Measurements from ENCODE around the gene ATP1B3. TPM values are rescaled to one million over a fixed set of nuclear protein-coding genes. Genes with fewer than 3 reads are reported as not detected.

Gene ATP1B3
- total and polyA plus RNA-seq, 12 donors: 21.7 to 118 (median 39.5) TPM

GRCh38 chr3:141900343-141900742, 23.9 kb downstream of the ATP1B3 start:
- Histone ChIP-seq H3K4me1 (peaks cover 0 to 3% (median 0%) of the 10 kb centered on the region in 9 donors), H3K36me3 (peaks cover 0 to 28% (median 0%) of the 10 kb centered on the region in 9 donors), H3K27ac (no peak overlapping the region), H3K9me3 (peaks cover 0 to 11% (median 0%) of the 10 kb centered on the region in 11 donors), H3K27me3 (no peaks in the 10 kb centered on the region), H3K4me3 (no peak overlapping the region)
- TF ChIP-seq, protein P1, sequence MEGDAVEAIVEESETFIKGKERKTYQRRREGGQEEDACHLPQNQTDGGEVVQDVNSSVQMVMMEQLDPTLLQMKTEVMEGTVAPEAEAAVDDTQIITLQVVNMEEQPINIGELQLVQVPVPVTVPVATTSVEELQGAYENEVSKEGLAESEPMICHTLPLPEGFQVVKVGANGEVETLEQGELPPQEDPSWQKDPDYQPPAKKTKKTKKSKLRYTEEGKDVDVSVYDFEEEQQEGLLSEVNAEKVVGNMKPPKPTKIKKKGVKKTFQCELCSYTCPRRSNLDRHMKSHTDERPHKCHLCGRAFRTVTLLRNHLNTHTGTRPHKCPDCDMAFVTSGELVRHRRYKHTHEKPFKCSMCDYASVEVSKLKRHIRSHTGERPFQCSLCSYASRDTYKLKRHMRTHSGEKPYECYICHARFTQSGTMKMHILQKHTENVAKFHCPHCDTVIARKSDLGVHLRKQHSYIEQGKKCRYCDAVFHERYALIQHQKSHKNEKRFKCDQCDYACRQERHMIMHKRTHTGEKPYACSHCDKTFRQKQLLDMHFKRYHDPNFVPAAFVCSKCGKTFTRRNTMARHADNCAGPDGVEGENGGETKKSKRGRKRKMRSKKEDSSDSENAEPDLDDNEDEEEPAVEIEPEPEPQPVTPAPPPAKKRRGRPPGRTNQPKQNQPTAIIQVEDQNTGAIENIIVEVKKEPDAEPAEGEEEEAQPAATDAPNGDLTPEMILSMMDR (IDR thresholded peaks at IDR 0.05): no peak
- DNase-seq (no peak), ATAC-seq (no peak)
- intact Hi-C loops (cut with DNase I): no loop called here
- 97 to 99% methylated on average over 3 of the region's 3 CpGs for WGBS, 2 donors

- ATAC-seq (no peak), DNase-seq (no peak)
- Histone ChIP-seq H3K36me3 (peaks cover 0 to 41% (median 4%) of the 10 kb centered on the region in 9 donors), H3K27me3 (no peaks in the 10 kb centered on the region), H3K4me3 (no peak overlapping the region), H3K4me1 (peaks cover 0 to 3% (median 0%) of the 10 kb centered on the region in 9 donors), H3K9me3 (peaks cover 0 to 11% (median 0%) of the 10 kb centered on the region in 11 donors), H3K27ac (no peak overlapping the region)
- 82 to 89% methylated on average over 2 of the region's 2 CpGs for WGBS, 2 donors
- intact Hi-C loops (cut with DNase I): no loop called here
- TF ChIP-seq, protein P1 (IDR thresholded peaks at IDR 0.05): no peak
Measured at GRCh38 chr3:141901914-141902313, 25.5 kb downstream of the ATP1B3 start.

- ATAC-seq: no peak
- no peak overlapping the region for H3K27ac ChIP-seq
- TF ChIP-seq, protein P1 (IDR thresholded peaks at IDR 0.05): no peak
- 81 to 91% methylated on average over 4 of the region's 4 CpGs for WGBS, 2 donors
- peaks cover 0 to 3% (median 0%) of the 10 kb centered on the region in 9 donors for H3K4me1 ChIP-seq
- peaks cover 0 to 60% (median 8%) of the 10 kb centered on the region in 9 donors for H3K36me3 ChIP-seq
- no peak for DNase-seq
- intact Hi-C loops (cut with DNase I): no loop called here
- no peaks in the 10 kb centered on the region for H3K27me3 ChIP-seq
- H3K9me3 ChIP-seq: peaks cover 0 to 11% (median 0%) of the 10 kb centered on the region in 11 donors
- H3K4me3 ChIP-seq: no peak overlapping the region
Measured at GRCh38 chr3:141904203-141904602, 27.8 kb downstream of the ATP1B3 start.

DNA sequence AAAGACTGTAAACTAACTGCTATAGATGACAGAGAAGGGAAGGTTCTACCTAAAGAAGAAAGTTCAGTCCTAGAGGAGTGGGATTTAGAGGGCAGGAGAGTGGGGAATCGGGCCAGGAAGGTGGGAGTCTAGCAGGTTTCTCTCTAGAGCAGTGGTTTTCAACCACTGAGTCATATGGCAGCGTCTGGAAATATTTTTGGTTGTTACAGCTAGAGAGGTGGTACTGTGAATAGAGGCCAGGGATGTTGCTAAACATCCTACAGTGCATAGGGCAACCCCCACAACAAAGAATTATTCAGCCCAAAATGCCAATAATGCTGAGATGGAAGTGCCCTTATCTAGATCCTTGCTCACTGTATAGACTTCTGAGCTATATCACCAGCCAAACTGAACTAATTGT, 28.7 kb downstream of the ATP1B3 start:
- intact Hi-C loops (cut with DNase I): no loop called here
- DNase-seq (no peak), ATAC-seq (no peak)
- H3K9me3 ChIP-seq: peaks cover 0 to 6% (median 0%) of the 10 kb centered on the region in 11 donors
- peaks cover 0 to 3% (median 0%) of the 10 kb centered on the region in 9 donors for H3K4me1 ChIP-seq
- WGBS, 2 donors: 88 to 94% methylated on average over 2 of the region's 2 CpGs
- no peak overlapping the region for H3K27ac ChIP-seq
- no peak overlapping the region for H3K4me3 ChIP-seq
- H3K36me3 ChIP-seq: peaks cover 0 to 70% (median 11%) of the 10 kb centered on the region in 9 donors
- TF ChIP-seq, protein P1 (IDR thresholded peaks at IDR 0.05): no peak
- H3K27me3 ChIP-seq: no peaks in the 10 kb centered on the region

Data from heart right ventricle (tissue), 16 donors.